ENCODE measurements around the gene REEP1.

GRCh38 chr2:86383844-86384243 lies 46.4 kb upstream of the REEP1 start:
- TF ChIP-seq CTCF (IDR thresholded peaks at IDR 0.05): no peak
- no peak for TF ChIP-seq POLR2AphosphoS5 (IDR thresholded peaks at IDR 0.05)
- TF ChIP-seq POLR2A (IDR thresholded peaks at IDR 0.05): no peak
